Activated naive CD8-positive, alpha-beta T cell treated with anti-CD3 and anti-CD28 coated beads for 36 hours (primary cell): ENCODE results near the gene PCBP4. TPM values are rescaled to one million over a fixed set of nuclear protein-coding genes. Genes with fewer than 3 reads are reported as not detected.
"Not testable (repeated sequence)": the region's sequence is repeated elsewhere in the genome, so short reads cannot be mapped to it uniquely, and the experiment has no call there.

Source experiments
- DNase-seq: peaks from one replicate; pipeline ENCODE4 v3.0.0; 2021
- H3K27ac Mint-ChIP-seq: one replicate; pipeline ENCODE4 v1.8.0; 2022; ENCODE audit warnings: mild to moderate bottlenecking, moderate library complexity, mixed read lengths
- H3K27me3 Mint-ChIP-seq: one replicate; pipeline ENCODE4 v1.8.0; 2022; ENCODE audit warnings: mild to moderate bottlenecking, mixed read lengths
- H3K36me3 Mint-ChIP-seq: one replicate; pipeline ENCODE4 v1.8.0; 2021; ENCODE audit warnings: mild to moderate bottlenecking, mixed read lengths
- H3K4me1 Mint-ChIP-seq: one replicate; pipeline ENCODE4 v1.8.0; 2021; ENCODE audit warnings: mixed read lengths
- H3K4me3 Mint-ChIP-seq: one replicate; pipeline ENCODE4 v1.8.0; 2022; ENCODE audit warnings: mild to moderate bottlenecking, moderate library complexity, mixed read lengths
- H3K9me3 Mint-ChIP-seq: one replicate; pipeline ENCODE4 v1.8.0; 2022; ENCODE audit warnings: mixed read lengths
- total RNA-seq, 2 experiments: library from RNA; stranded (reverse); gene quantifications; one replicate each; pipeline ENCODE4 v1.2.3, GENCODE V29; 2021

Gene PCBP4
- total RNA-seq, 2 experiments from 2014 or later, result 4.5 to 5.6 TPM

GRCh38 chr3:51934139-51934850, 33.0 kb downstream of the PCBP4 start:
- Mint-ChIP-seq H3K9me3 (no peaks in the 10 kb centered on the region), H3K4me3 (no peak overlapping the region), H3K27ac (no peak overlapping the region), H3K36me3 (peaks cover 31% of the 10 kb centered on the region), H3K27me3 (no peaks in the 10 kb centered on the region), H3K4me1 (peaks cover 6% of the 10 kb centered on the region)
- no peak for DNase-seq

- Mint-ChIP-seq H3K36me3 (peaks cover 28% of the 10 kb centered on the region), H3K27me3 (no peaks in the 10 kb centered on the region), H3K9me3 (no peaks in the 10 kb centered on the region), H3K4me1 (peaks cover 2% of the 10 kb centered on the region), H3K4me3 (no peak overlapping the region), H3K27ac (no peak overlapping the region)
- DNase-seq, result no peak
Observed at GRCh38 chr3:51933471-51934138, 33.6 kb downstream of the PCBP4 start.

- no peak for DNase-seq
- H3K27me3 Mint-ChIP-seq, result no peaks in the 10 kb centered on the region
- no peaks in the 10 kb centered on the region for H3K4me1 Mint-ChIP-seq
- H3K36me3 Mint-ChIP-seq, result peaks cover 27% of the 10 kb centered on the region
- H3K4me3 Mint-ChIP-seq, result no peak overlapping the region
- no peaks in the 10 kb centered on the region for H3K9me3 Mint-ChIP-seq
- no peak overlapping the region for H3K27ac Mint-ChIP-seq
Observed at GRCh38 chr3:51932471-51933370, 34.5 kb downstream of the PCBP4 start.

- no peaks in the 10 kb centered on the region for H3K9me3 Mint-ChIP-seq
- H3K36me3 Mint-ChIP-seq, result peaks cover 20% of the 10 kb centered on the region
- no peak for DNase-seq
- H3K27ac Mint-ChIP-seq, result no peak overlapping the region
- no peak overlapping the region for H3K4me3 Mint-ChIP-seq
- H3K4me1 Mint-ChIP-seq, result no peaks in the 10 kb centered on the region
- no peaks in the 10 kb centered on the region for H3K27me3 Mint-ChIP-seq
Observed at GRCh38 chr3:51931756-51932155, 35.5 kb downstream of the PCBP4 start.

- no peak overlapping the region for H3K4me3 Mint-ChIP-seq
- H3K27ac Mint-ChIP-seq, result no peak overlapping the region
- no peak for DNase-seq
- no peaks in the 10 kb centered on the region for H3K4me1 Mint-ChIP-seq
- no peaks in the 10 kb centered on the region for H3K27me3 Mint-ChIP-seq
- no peaks in the 10 kb centered on the region for H3K9me3 Mint-ChIP-seq
- H3K36me3 Mint-ChIP-seq, result peaks cover 20% of the 10 kb centered on the region
Observed at GRCh38 chr3:51930439-51930838, 36.8 kb downstream of the PCBP4 start.

GRCh38 chr3:51929420-51930003, 37.7 kb downstream of the PCBP4 start:
- H3K27ac Mint-ChIP-seq, result no peak overlapping the region
- no peaks in the 10 kb centered on the region for H3K4me1 Mint-ChIP-seq
- H3K36me3 Mint-ChIP-seq, result peaks cover 19% of the 10 kb centered on the region

GRCh38 chr3:51928981-51929380, 38.3 kb downstream of the PCBP4 start:
- H3K36me3 Mint-ChIP-seq, result peaks cover 16% of the 10 kb centered on the region
- H3K4me1 Mint-ChIP-seq, H3K27me3 Mint-ChIP-seq, DNase-seq, H3K27ac Mint-ChIP-seq, H3K9me3 Mint-ChIP-seq, H3K4me3 Mint-ChIP-seq: not testable (repeated sequence)

More at GRCh38 chr3:51929420-51930003, 37.7 kb downstream of the PCBP4 start:
- Mint-ChIP-seq H3K27me3 (no peaks in the 10 kb centered on the region), H3K4me3 (no peak overlapping the region), H3K9me3 (no peaks in the 10 kb centered on the region)
- DNase-seq, result no peak

GRCh38 chr3:51928438-51928837, 38.8 kb downstream of the PCBP4 start:
- Mint-ChIP-seq H3K4me3 (no peak overlapping the region), H3K9me3 (no peaks in the 10 kb centered on the region), H3K4me1 (no peaks in the 10 kb centered on the region), H3K27me3 (no peaks in the 10 kb centered on the region), H3K36me3 (peaks cover 16% of the 10 kb centered on the region), H3K27ac (no peak overlapping the region)
- DNase-seq, result no peak

- Mint-ChIP-seq H3K27me3 (no peaks in the 10 kb centered on the region), H3K4me3 (no peak overlapping the region), H3K36me3 (peaks cover 12% of the 10 kb centered on the region), H3K9me3 (no peaks in the 10 kb centered on the region), H3K27ac (no peak overlapping the region), H3K4me1 (no peaks in the 10 kb centered on the region)
- no peak for DNase-seq
Observed at GRCh38 chr3:51927061-51927977, 39.9 kb downstream of the PCBP4 start.

GRCh38 chr3:51921081-51921578, 46.1 kb downstream of the PCBP4 start:
- H3K4me1 Mint-ChIP-seq, result no peaks in the 10 kb centered on the region
- no peaks in the 10 kb centered on the region for H3K9me3 Mint-ChIP-seq
- no peak overlapping the region for H3K4me3 Mint-ChIP-seq
- no peak overlapping the region for H3K27ac Mint-ChIP-seq
- no peaks in the 10 kb centered on the region for H3K36me3 Mint-ChIP-seq
- peaks cover 9% of the 10 kb centered on the region for H3K27me3 Mint-ChIP-seq
- no peak for DNase-seq

- Mint-ChIP-seq H3K27ac (no peak overlapping the region), H3K4me1 (no peaks in the 10 kb centered on the region), H3K9me3 (no peaks in the 10 kb centered on the region), H3K27me3 (peaks cover 9% of the 10 kb centered on the region), H3K4me3 (no peak overlapping the region), H3K36me3 (no peaks in the 10 kb centered on the region)
- no peak for DNase-seq
Observed at GRCh38 chr3:51916418-51916817, 50.8 kb downstream of the PCBP4 start.

- H3K36me3 Mint-ChIP-seq, result peaks cover 3% of the 10 kb centered on the region
- no peaks in the 10 kb centered on the region for H3K4me1 Mint-ChIP-seq
- H3K4me3 Mint-ChIP-seq, result no peak overlapping the region
- H3K9me3 Mint-ChIP-seq, result peaks cover 19% of the 10 kb centered on the region
- H3K27me3 Mint-ChIP-seq, result peaks cover 8% of the 10 kb centered on the region
- no peak for DNase-seq
- no peak overlapping the region for H3K27ac Mint-ChIP-seq
Observed at GRCh38 chr3:51908026-51908425, 59.2 kb downstream of the PCBP4 start.
